ENCODE results near the gene HELZ.
"Not testable (repeated sequence)": the region's sequence is repeated elsewhere in the genome, so short reads cannot be mapped to it uniquely, and the experiment has no call there.

- not testable (repeated sequence) for TF ChIP-seq CTCF, POLR2A (IDR thresholded peaks at IDR 0.05)
Measured at GRCh38 chr17:67092710-67093109, 152.3 kb downstream of the HELZ start.

Measured in lower leg skin (tissue), 3 donors.